HL-60/S4 treated with phorbol 12-myristate 13-acetate at 8.2 ng/mL for 4 days and 3 days (cell line): ENCODE data around the gene DRD4.

ENCODE experiments used
- in situ Hi-C: fragments of 300-500 bp; cut with MboI; formaldehyde crosslinking; loops from 2 replicates; pipeline ENCODE4 v1.15.0; 2022; ENCODE audit warnings: low sequenced_read_pairs

The DRD4 gene

GRCh38 chr11:609341-609811 is 27.7 kb upstream of the DRD4 start:
- in situ Hi-C loops, result no loop called here

- in situ Hi-C loops, result no loop called here
Observed at GRCh38 chr11:610146-610801, 26.8 kb upstream of the DRD4 start.

- in situ Hi-C loops, result no loop called here
Observed at GRCh38 chr11:611001-611996, 25.8 kb upstream of the DRD4 start.

- in situ Hi-C loops, result no loop called here
Observed at GRCh38 chr11:612201-612960, 24.7 kb upstream of the DRD4 start.

DNA sequence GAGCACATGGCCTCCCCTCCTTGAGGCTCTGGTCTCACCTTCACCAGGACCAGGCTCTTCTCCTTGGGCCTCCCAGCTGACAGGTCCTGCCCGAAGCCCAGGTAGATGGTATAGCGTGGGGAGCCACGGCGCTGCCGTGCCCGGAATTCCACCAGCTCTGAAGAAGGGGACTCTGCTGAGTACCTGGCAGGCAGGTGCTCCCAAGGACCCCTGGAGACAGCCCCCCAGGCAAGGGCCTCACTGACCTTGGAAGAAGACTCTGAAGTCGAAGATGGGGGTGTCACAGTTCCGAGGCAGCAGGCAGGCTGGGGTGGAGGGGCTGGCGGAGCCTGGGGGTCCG is 24.1 kb upstream of the DRD4 start:
- in situ Hi-C loops, result no loop called here

GRCh38 chr11:613369-613968 is 23.6 kb upstream of the DRD4 start:
- in situ Hi-C loops, result no loop called here

DNA sequence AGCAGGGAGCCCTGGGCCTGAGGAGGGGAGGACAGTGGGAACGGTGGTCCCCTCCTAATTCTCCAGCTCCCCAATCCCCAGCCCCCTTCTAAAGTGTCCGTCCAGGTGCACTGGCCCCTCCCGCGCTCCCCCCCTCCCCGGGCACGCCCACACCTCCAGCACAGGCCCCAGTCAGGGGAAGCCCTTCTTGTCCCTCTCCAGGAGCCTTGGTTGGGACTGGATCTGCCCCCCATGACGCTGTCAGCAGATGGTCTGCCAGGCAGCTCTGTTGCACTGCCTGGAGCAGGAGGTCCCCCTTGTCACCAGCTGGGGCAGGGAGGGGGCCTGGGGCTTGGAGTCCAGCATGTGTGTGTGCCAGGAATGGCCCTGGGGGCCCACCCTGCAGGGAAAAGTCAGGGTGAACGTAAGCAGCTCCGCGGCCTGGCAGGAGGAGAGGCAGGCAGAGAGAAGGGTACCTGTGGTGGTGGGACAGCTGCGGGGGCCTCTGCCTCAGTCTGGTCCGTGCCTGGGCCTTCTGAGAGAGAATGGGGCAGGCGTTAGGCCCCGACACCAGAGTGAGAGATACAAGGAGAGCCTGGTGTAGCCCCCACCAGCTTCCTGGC is 22.9 kb upstream of the DRD4 start:
- in situ Hi-C loops, result no loop called here

GRCh38 chr11:614623-615503 is 22.2 kb upstream of the DRD4 start:
- in situ Hi-C loops, result no loop called here

- in situ Hi-C loops, result no loop called here
Observed at GRCh38 chr11:615504-616319, 21.4 kb upstream of the DRD4 start, which contains the start of gene IRF7. Gene IRF7 (minus strand): TSS chr11:615950. CDS start chr11:615364, 586 bp downstream.

DNA sequence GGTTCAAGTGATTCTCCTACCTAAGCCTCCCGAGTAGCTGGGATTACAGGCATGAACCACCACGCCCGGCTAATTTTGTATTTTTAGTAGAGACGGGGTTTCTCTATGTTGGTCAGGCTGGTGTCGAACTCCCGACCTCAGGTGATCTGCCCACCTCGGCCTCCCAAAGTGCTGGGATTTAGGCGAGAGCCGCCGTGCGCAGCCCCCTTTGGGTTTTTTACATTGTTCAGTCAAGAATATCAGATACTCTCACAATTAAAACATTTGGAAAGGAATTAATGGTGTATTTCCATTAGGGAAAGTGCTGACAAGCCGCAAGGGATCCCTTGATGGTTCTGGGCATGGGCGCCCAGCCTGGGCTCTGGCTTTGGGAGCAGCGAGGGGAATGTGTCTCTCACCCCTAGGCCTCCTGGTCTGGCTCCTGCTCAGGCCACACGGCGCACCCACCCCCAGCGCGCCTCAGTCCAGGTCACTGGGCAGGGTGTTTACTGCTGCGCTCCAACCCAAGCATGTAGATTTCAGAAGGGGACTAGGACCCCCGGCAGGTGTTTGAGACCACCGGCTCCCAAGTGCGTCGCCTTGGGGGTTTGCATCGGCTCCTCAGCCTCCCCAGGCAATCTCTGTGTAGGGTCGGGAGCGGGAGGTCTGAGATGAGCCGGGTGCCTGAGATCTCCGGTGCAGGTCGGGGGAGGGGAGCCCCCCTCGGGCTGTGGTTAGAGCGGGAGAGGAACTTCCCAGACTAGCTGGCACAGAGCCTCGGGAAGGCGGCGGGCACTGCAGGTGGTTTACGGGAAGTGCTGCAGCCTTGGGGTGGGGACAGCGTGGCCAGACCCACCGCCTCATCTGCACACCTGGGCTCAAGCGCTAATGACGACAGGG is 20.5 kb upstream of the DRD4 start:
- in situ Hi-C loops, result no loop called here

DNA sequence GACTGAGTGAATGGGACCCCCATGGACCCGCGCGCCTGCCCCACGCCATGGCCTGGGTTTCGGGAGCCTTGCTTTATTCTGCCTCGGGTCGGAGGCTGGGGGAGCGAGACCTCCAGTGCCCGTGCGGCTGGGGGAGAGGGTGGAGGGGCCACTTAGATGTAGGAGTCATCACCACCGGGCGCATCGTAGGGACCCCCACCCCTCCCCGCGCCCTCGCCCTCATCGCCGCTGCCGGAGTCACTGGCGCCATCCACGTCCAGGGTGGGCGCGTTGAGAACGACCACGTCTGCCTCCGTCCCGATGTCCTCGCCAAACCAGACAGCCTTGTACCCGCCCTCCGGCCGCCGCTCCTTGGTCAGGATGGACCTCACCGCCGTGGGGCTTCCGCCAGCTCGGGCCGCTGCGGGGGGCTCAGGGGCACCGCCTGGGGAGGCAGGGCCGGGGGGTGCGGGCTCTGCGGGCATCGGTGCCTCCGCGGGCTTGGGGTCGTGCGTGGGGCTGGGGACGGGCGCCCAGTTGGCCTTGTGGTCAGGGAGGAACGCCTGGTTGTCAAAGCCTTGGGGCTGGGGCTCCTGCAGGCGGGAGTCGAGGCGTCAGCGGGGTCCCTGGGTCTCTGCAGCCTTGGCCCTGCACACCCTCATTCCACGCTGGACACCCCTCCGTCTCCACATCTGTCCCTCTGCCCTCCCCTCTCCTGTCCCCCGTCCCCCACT is 19.7 kb upstream of the DRD4 start:
- in situ Hi-C loops, result no loop called here

GRCh38 chr11:617912-618682 is 19.0 kb upstream of the DRD4 start:
- in situ Hi-C loops, result no loop called here

DNA sequence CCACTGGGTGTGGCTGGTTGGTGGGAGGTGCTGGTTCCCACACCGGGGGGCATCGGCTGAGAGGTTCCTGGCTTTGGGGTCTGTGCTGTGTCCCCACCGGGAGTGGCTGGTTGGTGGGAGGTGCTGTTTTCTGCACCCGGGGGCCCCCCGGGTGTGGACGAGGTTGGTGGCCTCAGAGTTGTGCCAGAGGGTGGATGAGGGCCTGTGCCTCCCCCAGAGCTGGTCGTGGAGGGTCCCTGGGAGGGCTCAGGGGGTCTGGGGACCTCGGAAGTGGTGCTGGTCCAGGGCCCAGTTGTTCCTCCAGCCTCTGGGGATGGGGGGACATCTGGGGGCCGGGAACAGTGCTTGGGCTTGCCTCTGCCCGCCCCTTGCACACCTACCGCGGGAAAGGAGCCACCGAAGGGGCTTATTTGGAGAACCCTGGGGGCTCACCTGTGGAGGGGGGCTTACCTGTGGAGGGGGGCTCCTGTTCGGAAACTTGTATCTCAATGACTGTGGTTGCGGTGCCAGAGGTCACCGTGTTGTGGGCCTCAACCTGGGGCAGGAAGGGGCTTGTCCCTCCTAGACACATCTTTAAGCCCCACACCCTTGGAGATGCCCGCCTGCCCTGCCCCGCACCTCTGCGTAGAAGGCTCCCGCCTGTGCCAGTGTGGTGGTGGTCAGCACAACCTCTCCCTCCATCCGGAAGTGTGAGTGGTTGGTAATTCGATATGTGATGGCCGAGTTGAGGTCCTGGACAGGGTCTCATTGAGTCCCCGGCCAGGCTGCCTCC is 18.0 kb upstream of the DRD4 start:
- in situ Hi-C loops, result no loop called here

DNA sequence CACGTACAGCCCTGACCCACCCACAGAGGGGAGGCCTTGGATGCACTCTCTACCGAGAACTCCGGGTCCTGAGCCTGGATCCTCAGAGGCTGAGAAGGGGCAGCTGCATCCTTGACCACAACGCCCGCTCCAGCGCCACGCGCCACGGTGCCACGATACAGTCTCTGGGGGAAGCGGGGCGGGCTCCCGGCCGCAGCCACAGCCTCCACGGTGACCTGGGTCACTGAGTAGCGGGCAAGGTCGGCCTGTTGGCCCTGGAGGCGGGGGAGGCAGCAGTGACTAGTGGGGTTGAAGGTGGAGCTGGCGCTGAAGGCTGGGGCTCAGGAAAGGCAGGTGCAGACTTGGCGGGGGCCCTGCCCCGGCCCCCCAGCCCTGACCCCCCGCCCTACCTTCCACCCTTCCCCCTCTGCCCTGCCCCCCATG is 17.4 kb upstream of the DRD4 start:
- in situ Hi-C loops, result no loop called here

DNA sequence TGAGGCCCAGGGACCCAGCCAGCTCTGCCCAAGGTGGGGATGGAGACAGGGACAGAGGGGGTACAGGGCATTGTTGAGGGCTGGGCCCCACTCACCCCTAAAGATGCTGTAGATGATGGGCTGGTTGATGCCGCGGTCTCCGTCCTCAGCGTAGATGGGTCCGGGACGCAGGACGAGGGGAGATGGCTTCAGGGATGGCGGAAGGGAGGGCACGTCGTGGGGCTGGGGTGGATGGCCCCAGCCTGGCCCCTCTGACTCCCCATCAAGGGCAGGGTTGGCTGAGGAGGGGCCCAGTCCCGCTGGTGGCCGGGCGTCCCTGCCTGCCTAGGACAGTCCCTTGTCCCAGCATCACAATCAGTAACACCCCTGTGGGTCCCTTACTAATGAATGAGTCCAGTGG is 16.9 kb upstream of the DRD4 start:
- in situ Hi-C loops, result no loop called here
